ENCODE data around the gene CTNNA2.

CTNNA2 gene

GRCh38 chr2:79793006-79793405 lies 280.2 kb downstream of the CTNNA2 start:
- no peak for DNase-seq

DNA sequence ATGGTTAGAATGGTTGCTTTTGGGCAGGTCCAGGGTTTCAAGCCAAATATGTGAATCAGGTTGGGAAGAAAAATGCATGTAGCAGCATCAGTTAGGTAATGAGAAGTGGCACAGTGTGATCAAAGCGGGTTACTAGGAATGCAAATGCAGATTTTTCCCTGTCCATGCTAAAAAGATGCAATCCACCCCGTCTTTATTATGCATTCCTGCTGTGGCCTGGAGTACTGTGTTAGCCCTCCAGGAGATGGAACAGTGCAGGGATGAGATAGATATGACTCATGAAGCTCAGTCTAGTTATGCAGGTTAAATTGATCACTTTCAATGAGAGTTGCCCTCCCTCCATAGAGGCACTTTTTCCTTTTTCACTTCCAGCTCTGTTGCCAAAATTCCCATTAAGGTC lies 283.8 kb downstream of the CTNNA2 start:
- DNase-seq = no peak

- no peak for DNase-seq
Observed at GRCh38 chr2:79798776-79799175, 285.9 kb downstream of the CTNNA2 start.

- no peak for DNase-seq
Observed at GRCh38 chr2:79799729-79800128, 286.9 kb downstream of the CTNNA2 start.

- no peak for DNase-seq
Observed at GRCh38 chr2:79801082-79801481, 288.2 kb downstream of the CTNNA2 start.

DNA sequence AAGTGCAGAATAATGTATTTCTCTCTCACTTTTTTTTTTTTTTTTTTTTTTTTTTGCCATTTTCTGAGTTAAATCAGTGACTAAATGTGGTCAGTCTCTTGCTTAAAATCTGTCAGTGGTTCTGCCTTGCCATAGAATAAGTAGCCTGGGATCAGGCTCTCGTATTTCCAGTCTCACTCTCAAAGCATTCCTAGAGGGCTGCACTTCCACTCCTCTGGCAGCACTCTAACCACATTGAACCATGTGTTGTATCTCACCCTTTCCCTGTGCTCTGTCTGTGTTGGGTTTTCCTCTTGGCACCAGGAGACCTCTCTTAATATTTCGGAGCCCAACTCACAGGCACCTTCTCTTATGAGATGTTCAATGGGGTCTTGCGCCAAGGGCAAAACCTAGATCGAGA lies 304.4 kb downstream of the CTNNA2 start:
- DNase-seq = no peak

DNA sequence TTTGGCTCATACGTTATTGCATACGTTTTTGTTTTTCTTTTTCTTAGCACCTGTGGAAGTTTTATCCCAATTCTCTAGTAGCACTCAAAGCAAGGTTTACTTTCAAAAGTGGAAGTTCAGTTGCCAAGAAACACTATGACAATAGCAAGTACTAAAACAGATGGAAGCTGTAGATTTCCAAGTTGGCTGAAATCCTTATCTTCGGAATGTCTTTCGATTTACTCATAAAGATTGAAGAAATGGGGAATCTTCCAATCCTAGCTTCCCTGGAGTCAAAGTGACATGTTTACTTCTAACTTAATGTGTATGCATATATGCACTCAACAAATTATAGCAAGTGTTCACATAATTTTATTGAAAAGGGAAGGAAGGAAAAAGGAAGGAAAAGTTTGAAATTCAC lies 307.4 kb downstream of the CTNNA2 start:
- DNase-seq = no peak

DNA sequence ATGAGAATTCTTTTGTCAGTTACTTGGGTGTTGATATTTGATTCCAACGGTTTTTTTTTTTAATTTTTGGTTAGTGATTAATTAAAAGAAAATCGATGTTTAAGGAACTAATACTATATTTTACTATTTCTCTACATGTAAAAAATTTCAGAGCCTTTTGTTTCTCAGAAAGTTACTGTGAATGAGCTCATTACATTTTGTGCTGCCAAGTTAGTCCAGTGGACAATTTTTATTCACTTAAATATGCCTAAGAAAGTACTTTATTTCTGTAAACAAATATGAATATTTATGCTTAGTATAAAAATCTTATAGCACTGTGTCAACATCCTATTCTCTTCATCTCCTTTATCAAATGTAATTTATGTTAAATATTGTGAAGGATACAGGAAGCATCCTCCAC lies 309.3 kb downstream of the CTNNA2 start:
- DNase-seq = no peak

GRCh38 chr2:79824086-79824786 lies 311.4 kb downstream of the CTNNA2 start:
- DNase-seq = no peak

DNA sequence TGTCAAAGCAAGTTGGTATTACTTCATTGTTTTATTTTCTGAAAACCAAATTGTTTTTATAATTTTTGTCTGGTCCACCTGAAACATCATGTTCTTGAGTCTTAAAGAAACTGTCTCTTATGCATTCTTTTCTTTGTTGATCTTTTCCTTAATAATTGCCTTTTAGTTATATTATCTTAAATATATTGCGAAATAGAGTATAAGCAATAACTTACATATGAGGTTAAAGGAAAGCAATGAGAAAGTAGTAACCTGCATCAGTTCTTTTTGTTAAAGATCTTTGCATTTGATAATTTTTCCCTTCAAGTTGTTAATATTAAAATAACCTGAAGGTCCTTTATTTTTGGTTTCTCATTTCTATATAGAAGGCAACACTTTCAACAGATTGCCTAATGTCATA lies 315.0 kb downstream of the CTNNA2 start:
- no peak for DNase-seq

DNA sequence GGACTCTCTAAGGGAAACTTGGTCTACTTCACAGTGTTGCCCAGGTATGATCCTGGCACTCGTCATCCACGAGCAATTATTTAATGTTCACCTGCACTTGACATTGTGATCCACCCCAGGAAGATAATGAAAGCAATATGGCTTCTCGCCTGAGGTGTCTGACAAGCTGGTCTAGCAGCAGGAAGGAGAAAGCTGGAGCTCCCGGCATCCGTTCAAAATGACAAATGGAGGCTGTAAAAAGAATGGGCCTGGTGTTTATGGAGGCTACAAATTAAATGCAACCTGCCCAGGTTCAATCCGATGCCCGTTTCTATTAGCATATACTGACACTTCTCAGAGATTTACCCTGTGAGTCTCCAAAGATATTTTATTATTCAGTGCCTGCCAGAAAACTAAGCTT lies 317.6 kb downstream of the CTNNA2 start:
- DNase-seq = no peak

DNA sequence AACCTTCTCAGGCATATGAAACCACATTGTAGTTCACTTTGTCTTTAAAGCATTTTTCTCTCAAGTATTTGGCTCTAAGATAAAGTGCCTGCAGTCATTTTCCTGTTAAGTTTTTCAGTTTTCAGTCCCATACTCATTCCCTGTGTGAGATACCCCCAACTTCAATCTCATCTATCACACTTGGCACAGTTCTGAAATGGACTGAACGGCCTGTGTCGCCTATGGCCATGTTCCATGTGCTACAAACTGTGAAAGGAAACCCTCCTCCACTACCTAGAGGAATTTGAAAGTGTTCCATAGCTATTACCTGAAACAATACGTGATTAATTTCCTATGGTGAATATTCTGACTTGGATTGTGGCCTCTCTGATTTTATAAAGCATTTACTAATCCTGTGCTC lies 319.1 kb downstream of the CTNNA2 start:
- DNase-seq = no peak

DNA sequence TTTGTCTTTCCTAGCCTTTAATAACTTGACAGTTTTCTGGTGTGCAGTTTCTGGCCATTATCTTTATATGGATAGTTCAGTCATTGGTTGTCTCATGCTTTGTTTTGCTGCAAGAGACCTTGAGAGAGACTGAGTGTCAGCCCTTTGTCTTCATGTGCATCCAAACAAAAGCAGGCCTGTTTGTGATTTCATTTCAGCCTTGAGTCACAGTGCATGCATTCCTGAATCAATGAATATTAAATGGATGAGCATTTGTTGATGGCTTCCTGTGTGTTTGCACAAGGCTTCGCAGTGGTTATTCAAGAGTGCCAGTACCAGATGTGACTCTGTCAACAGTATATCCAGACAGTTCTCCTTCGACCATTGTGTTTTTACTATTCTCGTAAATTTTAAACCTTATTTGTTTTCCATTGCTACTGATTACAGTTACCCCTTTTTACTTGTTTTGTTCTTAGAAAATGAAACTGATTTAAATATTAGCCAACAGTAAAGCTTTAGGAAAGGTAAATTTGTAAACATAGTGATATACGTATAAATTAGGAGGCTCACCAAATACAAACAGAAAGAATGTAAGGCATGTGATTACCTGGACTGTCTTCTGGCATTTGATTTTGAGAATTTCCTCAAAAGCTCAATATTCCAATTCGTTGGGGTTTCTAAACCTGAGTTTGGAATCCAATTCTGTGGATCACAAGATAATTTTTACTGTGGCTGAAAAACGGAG lies 319.8 kb downstream of the CTNNA2 start:
- DNase-seq = no peak

- no peak for DNase-seq
Observed at GRCh38 chr2:79833235-79833878, 320.5 kb downstream of the CTNNA2 start.

DNA sequence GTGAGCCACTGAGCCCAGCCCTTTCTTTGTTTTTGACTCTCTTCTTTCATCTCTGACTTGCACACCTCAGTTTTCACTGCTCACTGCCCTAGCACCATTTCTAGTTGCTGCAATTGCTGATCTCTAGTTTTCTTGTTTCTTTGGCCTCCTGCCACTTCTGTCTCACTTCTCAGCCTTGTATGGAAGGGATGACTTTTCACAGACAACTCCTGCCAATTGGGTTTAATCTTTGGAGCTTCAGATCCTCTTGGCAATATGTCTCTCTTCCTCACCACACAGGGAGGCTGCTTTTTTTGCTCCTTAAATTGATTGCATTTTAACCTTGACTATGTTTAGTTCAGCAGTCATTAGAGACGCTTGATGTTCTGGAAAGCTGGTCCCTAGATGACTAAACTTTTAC lies 323.1 kb downstream of the CTNNA2 start:
- no peak for DNase-seq

DNA sequence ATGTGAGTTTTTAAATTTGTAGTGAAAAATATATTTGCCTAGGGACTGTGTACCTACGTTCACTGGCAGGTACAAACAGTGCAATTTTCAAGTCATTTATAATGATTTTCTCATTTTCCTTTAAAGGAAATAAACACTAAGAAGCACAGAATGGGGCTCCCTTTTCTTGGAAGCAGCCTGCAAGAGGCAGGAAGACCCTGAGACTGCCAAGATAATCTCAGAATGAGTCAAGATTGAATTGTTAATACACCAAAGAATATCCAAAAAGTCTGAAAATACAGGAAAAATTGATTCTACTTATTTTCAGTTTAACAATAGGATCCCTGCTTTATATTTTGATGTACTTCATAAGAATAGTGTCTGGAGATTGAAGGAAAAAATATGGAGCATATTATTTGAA lies 331.2 kb downstream of the CTNNA2 start:
- no peak for DNase-seq

GRCh38 chr2:79846878-79847277 lies 334.0 kb downstream of the CTNNA2 start:
- no peak for DNase-seq

- DNase-seq = no peak
Observed at GRCh38 chr2:79849241-79849640, 336.4 kb downstream of the CTNNA2 start.

DNA sequence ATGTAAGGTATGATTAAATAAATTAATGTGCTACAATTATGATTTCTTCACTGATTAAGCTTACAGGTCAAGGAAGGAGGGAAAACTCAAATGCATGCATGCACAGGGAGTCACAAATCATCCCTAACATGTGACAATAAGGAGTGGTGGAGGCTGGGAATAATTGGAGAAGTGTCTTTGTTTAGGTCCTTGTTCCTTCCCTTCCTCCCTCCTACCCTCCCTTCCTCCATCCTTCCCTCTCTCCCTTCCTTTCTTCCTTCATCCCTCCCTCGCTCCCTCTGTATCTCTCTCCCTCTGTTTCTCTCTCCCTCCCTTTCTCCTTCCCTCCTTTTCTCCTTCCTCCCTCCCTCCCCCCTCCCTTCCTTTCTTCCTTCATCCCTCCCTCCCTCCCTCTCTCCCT lies 337.1 kb downstream of the CTNNA2 start:
- DNase-seq = no peak

GRCh38 chr2:79850912-79851311 lies 338.1 kb downstream of the CTNNA2 start:
- DNase-seq = no peak

DNA sequence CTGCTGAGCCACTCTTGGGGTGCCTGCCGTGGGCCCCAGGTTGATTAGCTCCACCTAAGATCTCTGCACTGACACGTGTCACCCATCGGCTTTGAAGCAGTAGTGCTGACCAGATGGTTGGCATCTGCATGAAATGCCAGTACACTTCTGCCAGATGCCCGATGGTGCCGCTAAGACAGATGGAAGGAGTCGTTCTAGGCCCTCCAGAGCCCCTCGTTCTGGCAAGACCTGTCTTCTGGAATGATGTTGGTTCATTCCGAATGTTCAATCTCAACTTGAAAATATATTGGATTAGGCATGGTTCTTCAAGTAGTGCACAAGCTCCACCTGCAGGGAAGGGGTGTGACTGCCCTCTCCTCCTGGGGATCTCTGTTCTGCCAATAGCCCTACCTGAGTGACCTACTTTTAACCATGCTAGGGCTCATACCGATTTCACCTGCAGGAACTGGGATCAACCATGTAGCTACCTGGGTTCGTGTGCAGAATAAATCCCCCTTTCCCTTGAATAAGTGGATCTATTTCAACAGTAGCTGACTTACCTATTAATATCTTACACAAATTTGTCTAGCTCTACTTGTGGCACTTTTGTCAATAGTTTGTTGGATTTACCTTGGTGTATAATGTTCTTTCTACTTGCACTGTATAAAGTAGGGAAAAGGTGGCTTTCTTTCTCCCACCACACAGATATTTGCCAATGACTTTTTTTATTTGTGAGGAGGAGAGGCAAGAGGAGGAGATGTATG lies 342.6 kb downstream of the CTNNA2 start:
- DNase-seq = no peak

GRCh38 chr2:79857888-79858287 lies 345.0 kb downstream of the CTNNA2 start:
- no peak for DNase-seq

Measured in T-helper 2 cell (primary cell).